Stimulated activated CD8-positive, alpha-beta memory T cell treated with anti-CD3 and anti-CD28 coated beads, Interleukin-4, amount 100 ng/mL, for 1 hour (primary cell): ENCODE results near the gene EIF4E2.
"Not testable (repeated sequence)": the region's sequence is repeated elsewhere in the genome, so short reads cannot be mapped to it uniquely, and the experiment has no call there.

Source experiments
- DNase-seq, 2 donors: peaks; one replicate each; pipeline ENCODE4 v3.0.0-alpha.2; 2020; ENCODE audit warnings: low read depth in 2 of 2, low spot score in 1 of 2

The EIF4E2 gene

GRCh38 chr2:232521959-232522622 lies 28.4 kb upstream of the EIF4E2 start:
- peak; percentile 24 to 37 for DNase-seq

GRCh38 chr2:232522623-232523401 lies 27.7 kb upstream of the EIF4E2 start:
- DNase-seq, result no peak

- no peak for DNase-seq
These were observed 27.1 kb upstream of the EIF4E2 start for GRCh38 chr2:232523402-232523681.

- no peak for DNase-seq
These were observed 26.5 kb upstream of the EIF4E2 start for GRCh38 chr2:232523682-232524597.

- no peak for DNase-seq
These were observed 25.7 kb upstream of the EIF4E2 start for GRCh38 chr2:232524771-232525170.

- DNase-seq, result no peak
These were observed 25.3 kb upstream of the EIF4E2 start for GRCh38 chr2:232525199-232525598.

- DNase-seq, result no peak
These were observed 24.6 kb upstream of the EIF4E2 start, which contains the start of gene CHRND for GRCh38 chr2:232525791-232526371. Gene CHRND, plus strand, starts transcription at chr2:232526160. Its CDS starts 56 bp downstream, at chr2:232526216.

- no peak for DNase-seq
These were observed 24.0 kb upstream of the EIF4E2 start for GRCh38 chr2:232526372-232526941.

- DNase-seq, result no peak
These were observed 22.5 kb upstream of the EIF4E2 start for GRCh38 chr2:232527905-232528470.

GRCh38 chr2:232528746-232529460 lies 21.6 kb upstream of the EIF4E2 start:
- no peak for DNase-seq

- no peak for DNase-seq
These were observed 20.5 kb upstream of the EIF4E2 start for GRCh38 chr2:232529806-232530547.

- DNase-seq, result no peak
These were observed 19.7 kb upstream of the EIF4E2 start for GRCh38 chr2:232530626-232531260.

- no peak for DNase-seq
These were observed 18.1 kb upstream of the EIF4E2 start for GRCh38 chr2:232532419-232532818.

- DNase-seq, result not testable (repeated sequence)
These were observed 17.7 kb upstream of the EIF4E2 start for GRCh38 chr2:232532821-232533220.

GRCh38 chr2:232533944-232534710 lies 16.4 kb upstream of the EIF4E2 start:
- DNase-seq, result no peak

GRCh38 chr2:232534940-232535651 lies 15.4 kb upstream of the EIF4E2 start:
- no peak for DNase-seq

- DNase-seq, result no peak
These were observed 14.5 kb upstream of the EIF4E2 start for GRCh38 chr2:232535761-232536530.
